Skin of body (tissue), 1 donor: ENCODE measurements around the gene GLMN. TPM values are rescaled to one million over a fixed set of nuclear protein-coding genes. Genes with fewer than 3 reads are reported as not detected.

Experiments used
- total RNA-seq: library from RNA; depleted of rRNA; stranded (reverse); fragments of >200 nt; gene quantifications from one replicate; pipeline ENCODE4 v1.2.3, GENCODE V29; 2014

GLMN gene
- total RNA-seq, 1 donor from 2014 or later = 16.2 TPM

Other genes with a start within 250 kb of the GLMN start
- gene SETSIP, start 223.6 kb downstream of the GLMN start, total RNA-seq = not detected
- 4.9 TPM for gene BTBD8, start 218.6 kb downstream of the GLMN start, total RNA-seq
- gene C1orf146, start 81.1 kb downstream of the GLMN start, total RNA-seq = not detected
- 9.1 TPM for gene RPAP2, start 72 bp upstream of the GLMN start, total RNA-seq
- 1.9 TPM for gene GFI1, start 187.9 kb upstream of the GLMN start, total RNA-seq